Erythroblast (primary cell): Measurements from ENCODE around the gene AFF3.

ENCODE experiments used
- GATA1 ChIP-seq: IDR thresholded peaks from 2 replicates; pipeline ENCODE4 v1.6.1; 2011; ENCODE audit warnings: low read depth, mild to moderate bottlenecking, control low read depth, low read length, moderate library complexity
- POLR2A ChIP-seq: IDR thresholded peaks from 2 replicates; pipeline ENCODE4 v1.6.1; 2011; ENCODE audit warnings: mild to moderate bottlenecking, low read length

- no peak for TF ChIP-seq POLR2A
- no peak for TF ChIP-seq GATA1
Measured at GRCh38 chr2:99624677-99625076, 517.7 kb downstream of the AFF3 start.
